ENCODE results near the gene ADD3.

The ADD3 gene

GRCh38 chr10:110067960-110068770, 60.4 kb downstream of the ADD3 start:
- DNase-seq (ENCODE audit: low read depth, low spot score) = no peak

- no peak for DNase-seq (ENCODE audit: low read depth, low spot score)
Measured at GRCh38 chr10:110068780-110069179, 61.0 kb downstream of the ADD3 start.

GRCh38 chr10:110069502-110069982, 61.8 kb downstream of the ADD3 start:
- no peak for DNase-seq (ENCODE audit: low read depth, low spot score)

GRCh38 chr10:110073896-110074295, 66.1 kb downstream of the ADD3 start:
- DNase-seq (ENCODE audit: low read depth, low spot score) = no peak

- no peak for DNase-seq (ENCODE audit: low read depth, low spot score)
Measured at GRCh38 chr10:110074298-110074697, 66.5 kb downstream of the ADD3 start.

GRCh38 chr10:110074758-110075671, 67.2 kb downstream of the ADD3 start:
- no peak for DNase-seq (ENCODE audit: low read depth, low spot score)

GRCh38 chr10:110075686-110076085, 67.9 kb downstream of the ADD3 start:
- no peak for DNase-seq (ENCODE audit: low read depth, low spot score)

- no peak for DNase-seq (ENCODE audit: low read depth, low spot score)
Measured at GRCh38 chr10:110076559-110077318, 69.0 kb downstream of the ADD3 start.

- DNase-seq (ENCODE audit: low read depth, low spot score) = no peak
Measured at GRCh38 chr10:110077436-110078130, 69.8 kb downstream of the ADD3 start.

- no peak for DNase-seq (ENCODE audit: low read depth, low spot score)
Measured at GRCh38 chr10:110078317-110078716, 70.5 kb downstream of the ADD3 start.

- no peak for DNase-seq (ENCODE audit: low read depth, low spot score)
Measured at GRCh38 chr10:110081911-110082310, 74.1 kb downstream of the ADD3 start.

GRCh38 chr10:110083884-110084283, 76.1 kb downstream of the ADD3 start:
- no peak for DNase-seq (ENCODE audit: low read depth, low spot score)

- no peak for DNase-seq (ENCODE audit: low read depth, low spot score)
Measured at GRCh38 chr10:110087682-110088081, 79.9 kb downstream of the ADD3 start.

- DNase-seq (ENCODE audit: low read depth, low spot score) = no peak
Measured at GRCh38 chr10:110088367-110089104, 80.8 kb downstream of the ADD3 start.

- no peak for DNase-seq (ENCODE audit: low read depth, low spot score)
Measured at GRCh38 chr10:110091830-110092229, 84.0 kb downstream of the ADD3 start.

GRCh38 chr10:110093722-110094121, 85.9 kb downstream of the ADD3 start:
- DNase-seq (ENCODE audit: low read depth, low spot score) = no peak

GRCh38 chr10:110094786-110095185, 87.0 kb downstream of the ADD3 start:
- no peak for DNase-seq (ENCODE audit: low read depth, low spot score)

GRCh38 chr10:110101464-110102144, 93.8 kb downstream of the ADD3 start:
- no peak for DNase-seq (ENCODE audit: low read depth, low spot score)

- no peak for DNase-seq (ENCODE audit: low read depth, low spot score)
Measured at GRCh38 chr10:110103921-110104461, 96.2 kb downstream of the ADD3 start.

- DNase-seq (ENCODE audit: low read depth, low spot score) = no peak
Measured at GRCh38 chr10:110105873-110106272, 98.1 kb downstream of the ADD3 start.
